ENCODE data around the gene CD82. TPM values are rescaled to one million over a fixed set of nuclear protein-coding genes. Genes with fewer than 3 reads are reported as not detected.

The CD82 gene
- total RNA-seq, 4 donors from 2014 or later = 8.9 to 30.6 (median 20.3) TPM

DNA sequence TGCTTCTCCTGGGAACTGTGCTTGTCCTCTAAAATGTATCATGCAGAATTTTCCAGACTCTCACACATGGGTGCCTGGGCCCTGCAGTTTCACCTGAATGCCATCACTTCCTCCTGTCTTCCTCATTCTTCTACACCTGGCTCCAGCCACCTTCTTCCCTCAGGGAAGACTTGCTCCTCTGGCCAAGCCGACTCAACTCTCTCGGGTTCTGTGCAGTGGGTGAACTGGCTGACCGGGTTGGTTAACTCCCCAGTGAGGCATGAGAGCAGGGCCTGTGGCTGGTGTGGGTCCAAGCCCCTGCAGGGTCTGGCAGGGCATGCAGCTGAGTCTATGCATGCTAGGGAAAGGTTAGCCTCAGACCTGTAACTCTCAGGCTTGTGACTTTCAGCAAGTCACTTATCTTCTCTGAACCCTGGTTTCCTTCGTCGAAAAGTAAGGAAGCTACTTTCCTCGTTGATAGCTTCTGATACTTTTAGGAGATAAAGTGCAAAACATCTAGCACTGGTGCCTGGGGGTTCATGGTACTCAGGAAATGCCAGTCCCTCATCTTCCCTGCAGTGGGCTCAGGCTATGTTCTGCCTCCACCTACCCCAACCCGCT lies 11.9 kb downstream of the CD82 start:
- no peak for ATAC-seq (ENCODE audit: low FRiP score)
- DNase-seq (ENCODE audit: low spot score) = no peak

DNA sequence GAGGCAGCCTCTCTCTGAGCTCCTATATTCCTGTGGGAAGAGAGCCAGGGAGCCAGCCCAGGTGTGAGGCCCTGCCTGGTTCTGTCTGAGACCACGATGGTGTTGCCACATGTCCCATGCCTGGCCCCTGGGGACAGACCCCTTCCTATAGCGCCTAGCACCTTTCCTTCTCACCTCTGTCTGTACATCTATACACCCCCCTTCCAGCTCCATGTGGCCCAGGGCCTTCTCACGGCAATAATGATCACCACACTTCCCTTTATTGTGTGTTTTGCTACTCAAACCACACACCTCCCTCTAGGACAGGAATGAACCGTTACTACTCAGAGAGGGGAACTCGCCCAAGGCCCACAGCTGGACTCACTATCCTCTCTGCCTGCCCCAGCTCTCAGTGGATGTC lies 12.8 kb downstream of the CD82 start:
- TF ChIP-seq, protein P1, sequence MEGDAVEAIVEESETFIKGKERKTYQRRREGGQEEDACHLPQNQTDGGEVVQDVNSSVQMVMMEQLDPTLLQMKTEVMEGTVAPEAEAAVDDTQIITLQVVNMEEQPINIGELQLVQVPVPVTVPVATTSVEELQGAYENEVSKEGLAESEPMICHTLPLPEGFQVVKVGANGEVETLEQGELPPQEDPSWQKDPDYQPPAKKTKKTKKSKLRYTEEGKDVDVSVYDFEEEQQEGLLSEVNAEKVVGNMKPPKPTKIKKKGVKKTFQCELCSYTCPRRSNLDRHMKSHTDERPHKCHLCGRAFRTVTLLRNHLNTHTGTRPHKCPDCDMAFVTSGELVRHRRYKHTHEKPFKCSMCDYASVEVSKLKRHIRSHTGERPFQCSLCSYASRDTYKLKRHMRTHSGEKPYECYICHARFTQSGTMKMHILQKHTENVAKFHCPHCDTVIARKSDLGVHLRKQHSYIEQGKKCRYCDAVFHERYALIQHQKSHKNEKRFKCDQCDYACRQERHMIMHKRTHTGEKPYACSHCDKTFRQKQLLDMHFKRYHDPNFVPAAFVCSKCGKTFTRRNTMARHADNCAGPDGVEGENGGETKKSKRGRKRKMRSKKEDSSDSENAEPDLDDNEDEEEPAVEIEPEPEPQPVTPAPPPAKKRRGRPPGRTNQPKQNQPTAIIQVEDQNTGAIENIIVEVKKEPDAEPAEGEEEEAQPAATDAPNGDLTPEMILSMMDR (IDR thresholded peaks at IDR 0.05) = no peak
- ATAC-seq (ENCODE audit: low FRiP score) = no peak

More for the DNA sequence above, 11.9 kb downstream of the CD82 start:
- TF ChIP-seq, protein P1 (IDR thresholded peaks at IDR 0.05) = no peak

DNA sequence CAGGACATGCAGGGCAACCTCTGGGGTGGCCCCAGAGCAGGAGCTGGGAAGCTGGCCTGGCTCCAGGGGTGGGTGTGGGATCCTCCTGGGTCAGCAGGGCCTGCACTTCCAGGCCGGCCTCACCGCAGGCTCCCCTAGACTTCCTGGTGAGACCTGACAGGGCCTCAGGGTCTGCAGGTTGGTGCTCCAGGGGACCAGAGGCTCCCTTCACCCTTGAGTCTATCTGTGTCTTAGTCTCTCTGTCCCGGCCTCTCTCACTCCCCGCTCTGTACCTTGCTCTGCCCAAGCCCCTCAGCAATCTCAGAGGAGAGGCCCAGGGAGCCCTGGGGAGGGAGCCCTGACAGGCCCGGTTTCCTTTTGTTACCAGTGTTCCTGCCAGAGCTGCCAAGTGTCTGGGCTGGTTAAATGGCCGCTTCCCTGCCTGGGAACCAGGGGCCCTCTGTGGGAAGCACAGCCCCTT lies 13.9 kb downstream of the CD82 start:
- no peak for ATAC-seq (ENCODE audit: low FRiP score)
- TF ChIP-seq, protein P1 (IDR thresholded peaks at IDR 0.05) = no peak
- no peak for DNase-seq (ENCODE audit: low spot score)

More for the DNA sequence above, 12.8 kb downstream of the CD82 start:
- no peak for DNase-seq (ENCODE audit: low spot score)

DNA sequence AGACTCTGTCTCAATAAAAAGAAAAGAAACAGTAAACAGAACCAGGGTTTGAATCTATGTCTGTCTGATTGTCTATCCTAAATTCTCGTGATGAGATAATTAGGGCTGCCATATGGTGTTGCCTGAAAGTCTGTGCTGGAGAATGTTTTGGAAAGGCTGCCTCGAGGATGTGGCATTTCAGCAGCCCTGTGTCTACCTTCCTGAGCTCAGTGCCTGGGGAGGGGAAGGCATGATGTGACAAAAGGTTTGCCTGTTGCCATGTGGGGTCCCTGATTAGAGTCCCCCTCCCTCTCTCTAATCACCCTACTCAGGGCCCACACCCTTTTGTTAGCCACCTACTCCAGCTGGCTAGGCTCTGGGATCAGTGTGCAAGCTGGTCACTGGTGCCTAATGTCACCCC lies 15.2 kb downstream of the CD82 start:
- ATAC-seq (ENCODE audit: low FRiP score) = no peak
- TF ChIP-seq, protein P1 (IDR thresholded peaks at IDR 0.05) = no peak
- no peak for DNase-seq (ENCODE audit: low spot score)

DNA sequence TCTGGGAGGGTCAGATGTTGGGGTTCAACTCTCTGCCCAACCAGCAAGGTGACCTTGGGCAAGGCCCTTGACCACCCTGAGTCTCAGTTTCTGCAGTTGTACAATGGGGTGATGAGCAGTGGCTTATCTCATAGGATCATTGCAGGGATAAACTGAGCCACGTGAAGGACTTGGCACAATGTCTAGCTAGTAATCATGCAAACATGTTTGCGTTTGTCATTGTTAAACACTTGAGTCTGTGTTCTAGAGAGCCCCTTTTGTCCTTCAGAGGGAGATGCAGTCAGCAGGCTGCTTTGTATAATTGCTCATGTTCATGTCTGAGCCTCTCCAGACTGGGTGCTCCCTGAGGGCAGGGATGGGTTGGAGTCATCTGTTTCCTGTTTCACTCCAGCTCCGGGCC lies 15.8 kb downstream of the CD82 start:
- TF ChIP-seq, protein P1 (IDR thresholded peaks at IDR 0.05) = no peak
- ATAC-seq (ENCODE audit: low FRiP score) = no peak
- DNase-seq (ENCODE audit: low spot score) = no peak

DNA sequence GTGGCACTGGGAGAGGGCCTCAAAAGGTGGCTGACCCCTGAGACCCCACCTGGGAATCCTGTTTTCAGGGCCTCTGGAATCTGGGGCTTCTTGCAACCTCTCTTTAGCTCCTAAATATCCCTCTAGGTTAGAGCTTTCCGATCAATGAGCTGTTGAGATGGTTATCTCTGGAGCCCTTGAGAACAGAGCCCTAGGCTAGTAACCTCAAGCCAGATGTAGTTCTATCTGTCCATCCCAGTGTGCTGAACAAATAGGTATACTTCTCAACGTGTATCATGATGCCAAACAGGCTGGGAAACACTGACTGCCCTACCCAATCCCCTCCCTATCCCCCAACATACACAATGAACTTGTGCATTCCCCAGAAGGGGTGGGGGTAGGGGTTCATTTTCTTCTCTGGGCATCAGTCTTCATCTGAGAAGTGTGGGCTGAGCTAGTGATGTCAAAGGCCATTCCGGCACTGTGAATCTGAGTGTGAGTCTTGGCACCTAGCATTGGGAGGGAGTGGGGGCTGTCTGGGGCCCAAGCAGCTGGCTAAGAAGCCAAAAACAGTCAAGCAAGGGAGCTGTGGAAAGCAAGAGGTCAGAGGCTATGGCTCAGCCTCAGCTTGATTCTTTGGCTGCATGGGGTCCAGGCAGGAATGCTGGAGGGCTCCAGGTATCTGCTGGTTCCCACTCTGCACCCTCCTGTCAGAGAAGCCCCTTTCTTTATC lies 17.3 kb downstream of the CD82 start:
- TF ChIP-seq, protein P1 (IDR thresholded peaks at IDR 0.05) = no peak
- DNase-seq (ENCODE audit: low spot score) (no peak), ATAC-seq (ENCODE audit: low FRiP score) (no peak)

DNA sequence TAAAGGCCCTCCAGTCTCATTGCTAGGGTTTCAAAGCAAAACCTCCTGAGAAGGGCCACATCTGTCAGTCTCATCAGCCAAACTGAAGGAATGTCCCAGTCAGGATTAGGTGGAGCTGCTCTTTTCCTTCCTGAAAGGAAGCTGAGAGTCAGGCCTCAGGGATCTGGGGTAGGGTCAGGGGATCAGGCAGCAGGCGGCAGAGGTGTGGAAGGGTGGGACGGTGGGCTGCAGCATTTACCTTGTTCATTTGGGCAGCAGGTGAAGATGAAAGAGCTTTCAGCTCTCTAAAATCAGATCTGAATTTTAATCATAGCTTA lies 17.8 kb downstream of the CD82 start:
- ATAC-seq (ENCODE audit: low FRiP score) = no peak

More for the DNA sequence above, 17.8 kb downstream of the CD82 start:
- DNase-seq (ENCODE audit: low spot score) = no peak
- TF ChIP-seq, protein P1 (IDR thresholded peaks at IDR 0.05) = no peak

Data from omental fat pad (tissue), 4 donors.